HG03469 (cell line): ENCODE results near the gene KRT79.

Experiments used
- ATAC-seq: cut with Tn5 transposase; IDR thresholded peaks from one replicate; pipeline ENCODE4 v1.9.1; 2021; ENCODE audit warnings: mild to moderate bottlenecking, moderate library complexity, moderate number of reproducible peaks; ENCODE audit not compliant: unreplicated experiment

The KRT79 gene

DNA sequence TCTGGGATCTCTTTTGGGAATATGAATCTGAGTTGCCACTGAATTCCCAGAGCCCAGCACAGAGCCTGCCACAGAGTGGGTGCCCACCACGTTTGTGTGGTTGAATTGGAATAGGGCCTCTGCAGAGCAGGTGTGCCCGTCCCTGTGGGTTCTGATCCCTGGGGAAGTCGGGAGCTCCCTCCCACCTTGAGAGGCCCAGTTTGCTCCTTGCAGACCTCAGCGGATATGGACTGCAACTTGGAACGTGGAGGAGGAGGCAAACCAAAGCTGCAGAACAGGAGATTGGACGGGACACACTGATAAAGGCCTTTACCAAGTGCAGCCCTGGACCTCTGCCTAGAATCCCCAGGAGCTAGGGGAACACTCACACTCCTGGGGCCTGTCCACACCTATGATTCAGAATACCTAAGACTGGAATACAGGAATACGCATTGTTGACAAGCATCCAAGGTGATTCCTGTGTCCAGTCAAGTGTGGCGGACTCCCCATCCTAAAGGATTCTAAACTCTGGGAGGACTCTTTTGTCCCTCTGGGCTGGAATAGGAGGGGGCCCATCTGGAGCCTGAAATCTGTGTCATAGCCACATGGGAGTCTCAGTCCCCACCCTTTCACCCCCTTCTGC lies 59.4 kb downstream of the KRT79 start:
- ATAC-seq, result no peak

DNA sequence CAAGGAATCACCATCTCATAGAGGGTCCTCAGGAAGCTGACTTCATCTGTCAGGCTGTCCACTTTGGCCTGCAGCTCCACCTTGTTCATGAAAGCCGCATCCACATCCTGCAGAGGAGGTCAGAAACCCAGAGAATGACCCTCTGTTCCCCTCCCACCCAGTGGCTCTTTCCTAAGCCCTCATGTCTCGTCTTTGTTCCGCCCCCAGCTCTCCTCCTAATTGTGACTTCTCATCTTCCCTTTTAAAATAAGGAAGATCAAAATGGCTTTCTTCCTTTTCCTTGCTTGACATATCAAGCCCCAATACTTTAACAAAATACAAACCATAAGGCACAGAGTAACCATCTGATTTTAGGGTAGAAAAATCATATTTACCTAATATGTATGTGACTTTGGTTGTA lies 61.3 kb downstream of the KRT79 start:
- ATAC-seq, result no peak

DNA sequence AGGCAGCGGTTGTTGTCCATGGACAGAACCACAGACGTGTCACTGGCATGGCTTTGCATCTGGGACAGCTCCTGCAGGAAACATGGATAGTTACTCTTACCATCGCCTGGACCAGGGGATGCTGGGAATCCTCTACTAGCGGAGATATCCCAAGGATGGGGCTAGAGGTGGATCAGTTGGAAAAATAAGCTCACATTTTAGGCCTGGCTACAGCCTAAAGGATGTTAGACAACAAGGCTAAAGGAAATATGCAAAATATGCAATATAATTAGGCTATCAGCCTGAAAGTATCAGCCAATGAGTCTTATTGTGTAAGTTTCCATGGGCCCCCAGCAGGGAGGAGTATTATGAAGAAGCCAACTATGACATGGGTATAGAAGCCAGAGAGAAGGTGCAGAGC lies 61.9 kb downstream of the KRT79 start:
- no peak for ATAC-seq

DNA sequence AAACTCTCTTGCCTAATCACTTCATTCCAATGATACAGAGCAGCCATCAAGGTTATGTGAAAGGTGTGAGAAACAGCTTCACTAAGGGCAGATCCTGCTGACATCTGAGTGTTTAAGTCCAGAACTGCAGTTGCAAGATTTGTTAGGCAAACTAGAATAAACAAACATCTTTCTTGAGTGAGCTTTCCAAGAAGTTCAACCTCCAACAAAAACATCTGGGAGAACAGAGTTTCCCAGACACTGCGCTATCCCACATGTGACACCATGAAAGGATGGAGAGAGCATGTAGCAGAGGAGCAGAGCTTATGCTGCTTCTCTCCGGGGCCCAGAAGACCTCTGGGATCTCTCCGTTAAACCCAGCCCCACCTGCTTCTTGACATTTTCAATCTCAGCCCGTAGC lies 62.6 kb downstream of the KRT79 start:
- no peak for ATAC-seq
